Stimulated activated CD4-positive, alpha-beta T cell treated with anti-CD3 and anti-CD28 coated beads, Interleukin-4, amount 100 ng/mL, for 24 hours (primary cell): Measurements from ENCODE around the gene SCAMP2.

Source experiments
- DNase-seq: peaks from one replicate; pipeline ENCODE4 v3.0.0-alpha.2; 2020

Gene SCAMP2

DNA sequence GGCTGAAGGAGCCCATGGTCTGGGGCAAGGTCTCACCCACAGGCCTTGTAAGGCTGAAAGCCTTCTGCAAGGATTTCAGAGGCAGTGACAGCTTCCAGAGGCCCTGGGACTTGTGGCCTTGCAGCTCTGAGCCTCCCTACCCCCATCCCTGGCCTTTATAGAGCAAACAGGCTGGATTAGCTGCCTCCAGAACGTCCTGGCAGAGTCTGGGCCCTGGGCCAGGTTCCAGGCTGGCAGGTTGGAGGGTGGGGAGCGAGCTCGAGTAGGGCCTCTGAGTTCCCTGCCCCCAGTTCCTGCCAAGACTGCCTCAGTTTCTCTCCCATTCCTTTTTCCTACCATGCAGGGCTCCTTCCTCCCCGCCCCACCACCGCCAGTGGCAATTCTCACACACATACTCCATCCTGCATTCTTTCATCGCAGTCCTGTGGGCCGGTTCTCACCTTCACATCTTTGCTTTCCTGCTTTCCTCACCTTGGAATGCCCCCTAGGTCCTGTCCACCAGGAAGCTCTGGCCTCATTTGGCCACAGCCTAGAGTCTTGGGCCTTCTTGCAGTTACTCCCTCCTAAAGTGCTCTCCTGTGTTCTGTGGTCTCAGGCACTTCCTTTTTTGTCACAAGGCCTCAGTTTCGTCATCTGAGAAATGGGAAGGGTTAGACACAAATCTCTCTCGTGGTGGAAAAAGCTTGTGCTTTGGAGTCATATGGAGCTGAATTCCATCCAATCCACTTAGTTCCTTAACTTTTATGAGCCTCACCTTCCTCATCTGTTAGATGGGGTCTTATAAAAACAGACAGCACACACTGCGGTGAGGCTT lies 57.8 kb downstream of the SCAMP2 start:
- no peak for DNase-seq

DNA sequence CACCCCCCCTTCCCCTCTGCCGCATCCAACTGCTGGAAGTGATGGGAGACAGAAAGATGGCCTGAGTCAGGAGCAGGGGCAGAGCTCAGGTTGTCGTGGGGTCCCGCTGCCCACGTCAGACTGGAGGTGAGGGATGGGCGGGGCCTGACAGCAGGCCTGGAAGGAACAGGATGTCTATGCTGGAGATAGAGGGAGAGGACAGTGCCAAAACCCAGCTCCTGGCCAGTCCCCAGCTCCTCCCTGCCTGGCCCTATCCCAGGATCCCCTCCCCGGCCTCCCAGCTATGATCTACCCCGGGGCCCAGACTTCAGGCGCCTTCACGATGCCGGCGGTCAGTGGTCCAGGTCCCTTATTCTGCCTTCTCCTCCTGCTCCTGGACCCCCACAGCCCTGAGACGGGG lies 60.6 kb downstream of the SCAMP2 start, which contains the start of gene LMAN1L:
Gene LMAN1L (plus strand): TSS at position 303 of the 400 bp plus-strand sequence. CDS start 20 bp downstream, at position 323.
- no peak for DNase-seq

DNA sequence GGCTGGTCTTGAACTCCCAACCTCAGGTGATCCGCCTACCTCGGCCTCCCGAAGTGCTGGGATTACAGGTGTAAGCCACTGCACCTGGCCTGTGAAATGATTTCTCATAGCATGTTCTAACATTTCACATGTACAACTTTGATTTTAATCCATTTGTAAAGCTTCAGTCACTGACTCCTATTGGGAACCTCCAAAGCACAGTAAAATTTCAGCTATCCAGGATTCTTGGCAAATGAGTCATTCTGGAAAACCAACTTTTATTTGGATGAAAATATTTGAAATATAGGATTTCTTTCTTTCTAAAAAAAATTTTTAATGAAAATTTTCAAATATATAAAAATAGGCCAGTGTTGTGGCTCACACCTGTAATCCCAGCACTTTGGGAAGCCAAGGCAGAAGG lies 63.2 kb downstream of the SCAMP2 start:
- DNase-seq, result no peak

DNA sequence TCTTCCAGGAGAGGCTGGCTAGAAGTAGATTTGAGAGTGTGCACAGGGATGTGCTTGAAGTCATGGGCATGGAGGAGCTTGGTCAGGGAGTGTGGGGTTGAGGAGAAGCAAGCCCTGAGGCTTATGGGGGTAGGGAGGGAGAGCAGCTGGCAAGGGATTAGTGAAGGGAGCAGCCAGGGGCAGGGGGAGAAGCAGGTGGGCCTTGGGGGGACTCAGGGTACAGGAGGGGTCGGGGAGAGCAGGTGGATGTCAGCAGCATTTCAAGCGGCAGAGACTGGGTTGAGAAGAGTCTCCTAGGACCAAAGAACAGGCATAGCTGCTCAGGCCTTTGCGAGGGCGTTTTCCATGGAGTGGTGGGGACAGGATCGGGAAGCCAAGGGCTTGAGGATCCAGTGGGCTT lies 63.9 kb downstream of the SCAMP2 start:
- DNase-seq, result no peak

DNA sequence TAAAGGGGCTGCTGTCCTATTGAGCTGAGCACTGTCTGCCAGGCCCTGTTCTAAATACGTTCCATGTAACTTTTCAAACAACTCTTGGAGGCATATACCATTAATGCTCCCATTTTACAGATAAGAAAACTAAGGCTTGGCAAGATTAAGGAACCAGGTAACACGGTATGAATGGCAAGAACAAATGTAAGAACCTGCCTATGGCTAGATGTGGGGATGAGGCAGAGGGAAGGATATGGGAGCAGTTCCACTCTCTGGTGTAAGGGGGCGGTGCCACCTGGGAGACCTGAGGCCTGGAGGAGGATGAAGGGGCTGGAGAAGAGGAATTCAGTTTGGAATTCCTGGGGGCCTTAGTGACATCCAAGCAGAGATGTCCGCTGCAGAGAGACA lies 64.3 kb downstream of the SCAMP2 start:
- DNase-seq, result no peak

DNA sequence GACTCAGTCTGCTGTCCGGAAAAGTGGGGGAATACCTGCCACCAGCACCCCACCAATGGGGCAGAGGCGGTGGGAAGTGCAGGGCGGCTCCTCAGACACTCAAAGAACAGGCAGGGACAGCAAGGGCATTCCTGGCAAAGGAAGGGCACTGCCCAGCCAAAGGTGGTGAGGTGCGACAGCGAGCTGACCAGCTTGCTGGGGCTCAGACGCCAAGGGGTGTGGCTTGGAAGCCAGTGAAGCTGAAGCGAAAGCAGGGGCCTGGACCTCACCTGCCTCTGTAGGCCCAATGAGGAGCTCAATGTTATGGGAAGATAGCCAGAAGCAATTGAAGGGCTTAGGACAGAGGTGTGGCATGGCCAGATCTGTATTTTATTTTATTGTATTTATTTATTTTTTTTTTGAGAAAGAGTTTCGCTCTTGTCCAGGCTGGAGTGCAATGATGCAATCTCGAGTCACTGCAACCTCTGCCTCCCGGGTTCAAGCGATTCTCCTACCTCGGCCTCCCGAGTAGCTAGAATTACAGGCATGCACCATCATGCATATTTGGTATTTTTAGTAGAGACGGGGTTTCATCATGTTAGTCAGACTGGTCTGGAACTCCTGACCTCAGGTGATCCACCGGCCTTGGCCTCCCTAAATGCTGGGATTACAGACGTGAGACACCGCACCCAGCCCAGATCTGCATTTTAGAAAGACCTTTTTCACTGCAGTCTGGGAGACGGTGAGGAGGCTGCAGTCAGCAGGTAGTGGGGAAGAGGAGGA lies 64.9 kb downstream of the SCAMP2 start:
- DNase-seq, result no peak

DNA sequence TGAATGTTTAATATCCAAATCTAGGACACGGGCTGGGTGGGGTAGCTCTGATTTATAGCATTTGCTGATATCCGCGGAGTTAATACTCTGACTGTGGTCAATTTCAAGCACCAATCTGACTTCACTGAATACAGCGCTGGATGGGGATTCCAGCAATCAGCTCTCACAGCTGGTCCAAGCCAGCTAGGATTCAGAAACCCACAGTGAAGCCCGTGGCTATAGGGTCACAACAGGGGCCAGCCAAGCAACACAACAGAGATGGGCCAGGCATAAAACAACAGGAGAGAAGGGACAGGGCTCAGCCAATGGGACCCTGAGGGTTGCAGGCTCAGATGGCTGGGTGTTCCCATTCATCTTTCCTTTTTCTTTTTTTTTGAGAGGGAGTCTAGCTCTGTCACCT lies 65.9 kb downstream of the SCAMP2 start:
- no peak for DNase-seq

DNA sequence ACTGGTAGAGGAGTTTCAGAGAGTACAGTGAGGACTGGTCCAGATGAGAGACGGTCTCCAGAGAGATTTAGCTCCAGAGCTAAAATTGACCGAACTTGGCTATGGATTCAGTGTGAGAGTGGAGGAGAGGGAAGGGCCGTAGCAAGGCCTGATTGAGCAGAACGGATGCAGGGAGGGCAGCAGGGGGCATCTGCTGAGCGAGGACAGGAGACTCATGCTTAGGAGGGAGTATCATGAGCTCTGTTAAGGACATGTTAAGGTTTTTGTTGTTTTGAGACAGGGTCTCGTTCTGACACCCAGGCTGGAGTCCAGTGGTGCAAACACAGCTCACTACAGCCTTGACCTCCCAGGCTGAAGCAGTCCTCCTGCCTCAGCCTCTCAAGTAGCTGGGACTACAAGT lies 68.2 kb downstream of the SCAMP2 start:
- no peak for DNase-seq

DNA sequence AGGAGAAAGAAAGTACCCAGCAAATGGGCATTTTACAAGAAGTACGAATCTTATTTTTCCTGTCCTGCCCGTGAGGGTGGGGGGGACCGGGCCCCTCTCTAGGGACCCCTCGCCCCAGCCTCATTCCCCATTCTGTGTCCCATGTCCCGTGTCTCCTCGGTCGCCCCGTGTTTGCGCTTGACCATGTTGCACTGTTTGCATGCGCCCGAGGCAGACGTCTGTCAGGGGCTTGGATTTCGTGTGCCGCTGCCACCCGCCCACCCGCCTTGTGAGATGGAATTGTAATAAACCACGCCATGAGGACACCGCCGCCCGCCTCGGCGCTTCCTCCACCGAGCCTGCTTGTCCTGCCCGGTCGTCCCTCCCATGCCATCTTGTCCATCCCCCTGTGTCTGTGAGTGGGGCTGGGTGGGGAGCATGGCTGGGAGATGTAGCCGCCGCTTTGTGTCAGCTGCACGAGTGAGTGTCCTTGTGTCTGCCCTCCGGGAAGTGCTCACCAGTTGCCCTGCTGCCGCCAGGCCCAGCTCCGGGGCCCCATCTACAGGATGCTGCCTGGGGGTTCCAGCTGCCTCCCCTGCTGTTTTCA lies 70.2 kb downstream of the SCAMP2 start:
- no peak for DNase-seq

DNA sequence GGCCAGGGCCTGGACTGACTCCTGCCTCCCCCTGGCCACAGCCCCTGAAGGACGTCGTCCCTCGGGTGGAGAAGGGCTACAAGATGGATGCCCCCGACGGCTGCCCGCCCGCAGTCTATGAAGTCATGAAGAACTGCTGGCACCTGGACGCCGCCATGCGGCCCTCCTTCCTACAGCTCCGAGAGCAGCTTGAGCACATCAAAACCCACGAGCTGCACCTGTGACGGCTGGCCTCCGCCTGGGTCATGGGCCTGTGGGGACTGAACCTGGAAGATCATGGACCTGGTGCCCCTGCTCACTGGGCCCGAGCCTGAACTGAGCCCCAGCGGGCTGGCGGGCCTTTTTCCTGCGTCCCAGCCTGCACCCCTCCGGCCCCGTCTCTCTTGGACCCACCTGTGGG lies 70.9 kb downstream of the SCAMP2 start:
- DNase-seq, result no peak

DNA sequence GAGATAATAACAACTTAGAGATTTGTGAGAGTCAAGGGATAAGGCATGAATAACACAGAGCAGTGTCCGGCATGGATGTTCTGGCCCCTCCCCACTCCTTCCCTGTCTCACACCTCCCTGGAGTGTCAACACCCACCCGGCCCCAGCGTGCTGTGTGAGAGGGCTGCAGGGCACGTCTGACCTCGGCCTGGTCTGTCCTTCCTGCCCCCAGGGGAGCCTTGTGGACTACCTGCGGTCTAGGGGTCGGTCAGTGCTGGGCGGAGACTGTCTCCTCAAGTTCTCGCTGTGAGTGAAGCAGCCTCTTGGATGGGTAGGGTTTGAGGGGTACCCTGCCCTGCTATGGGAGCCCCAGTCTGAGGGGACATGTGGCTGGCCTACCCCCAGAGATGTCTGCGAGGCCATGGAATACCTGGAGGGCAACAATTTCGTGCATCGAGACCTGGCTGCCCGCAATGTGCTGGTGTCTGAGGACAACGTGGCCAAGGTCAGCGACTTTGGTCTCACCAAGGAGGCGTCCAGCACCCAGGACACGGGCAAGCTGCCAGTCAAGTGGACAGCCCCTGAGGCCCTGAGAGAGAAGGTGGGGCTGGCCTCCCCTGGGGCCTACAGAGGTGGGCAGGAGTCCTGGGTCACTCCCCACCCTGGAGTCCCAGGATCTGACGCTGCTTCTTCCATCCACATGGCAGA lies 71.7 kb downstream of the SCAMP2 start:
- no peak for DNase-seq

DNA sequence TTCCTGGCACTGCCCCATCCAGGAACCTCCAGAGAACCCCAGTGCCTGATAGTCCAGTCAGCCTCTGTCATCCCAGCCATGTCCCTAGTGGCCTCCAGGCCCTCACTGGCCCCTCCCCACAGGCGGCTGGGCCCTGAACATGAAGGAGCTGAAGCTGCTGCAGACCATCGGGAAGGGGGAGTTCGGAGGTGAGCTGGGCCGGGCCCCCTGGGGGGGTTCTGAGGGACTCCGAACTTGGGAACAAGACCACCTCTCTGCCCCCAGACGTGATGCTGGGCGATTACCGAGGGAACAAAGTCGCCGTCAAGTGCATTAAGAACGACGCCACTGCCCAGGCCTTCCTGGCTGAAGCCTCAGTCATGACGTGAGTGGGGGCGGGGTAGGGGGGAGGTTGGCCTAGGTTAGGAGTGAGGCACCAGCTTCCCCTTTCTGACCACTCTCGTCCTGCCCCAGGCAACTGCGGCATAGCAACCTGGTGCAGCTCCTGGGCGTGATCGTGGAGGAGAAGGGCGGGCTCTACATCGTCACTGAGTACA lies 72.5 kb downstream of the SCAMP2 start:
- DNase-seq, result no peak

DNA sequence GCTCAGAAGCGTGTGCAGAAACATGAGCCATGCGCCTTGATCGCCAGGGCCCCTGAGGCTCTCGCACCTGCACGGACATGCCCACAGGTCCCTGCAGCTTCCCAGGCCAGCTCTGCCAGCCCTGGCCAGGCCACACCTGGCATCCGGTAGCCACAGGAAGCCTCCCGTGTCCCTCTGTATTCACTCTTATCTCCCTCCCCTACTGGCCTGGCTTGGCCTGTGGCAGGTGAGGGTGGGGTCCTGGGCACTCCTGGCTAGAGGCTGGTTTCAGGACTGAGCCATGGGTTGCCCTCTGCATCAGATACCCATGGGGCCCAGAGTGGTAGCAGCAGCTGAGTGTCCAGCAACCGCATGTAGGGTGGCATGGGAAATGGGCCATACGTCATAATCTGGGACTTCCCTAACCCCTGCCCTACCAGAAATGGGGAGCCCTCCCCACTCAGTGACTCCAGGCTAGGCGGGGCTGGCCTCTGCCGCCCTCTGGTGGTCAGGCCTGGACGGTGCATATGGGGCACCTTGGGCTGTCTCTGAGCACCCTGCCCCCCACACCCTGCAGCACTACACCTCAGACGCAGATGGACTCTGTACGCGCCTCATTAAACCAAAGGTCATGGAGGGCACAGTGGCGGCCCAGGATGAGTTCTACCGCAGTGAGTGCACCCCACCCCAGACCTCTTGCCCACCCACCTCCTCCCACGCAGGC lies 73.2 kb downstream of the SCAMP2 start:
- DNase-seq, result peak; percentile 87

DNA sequence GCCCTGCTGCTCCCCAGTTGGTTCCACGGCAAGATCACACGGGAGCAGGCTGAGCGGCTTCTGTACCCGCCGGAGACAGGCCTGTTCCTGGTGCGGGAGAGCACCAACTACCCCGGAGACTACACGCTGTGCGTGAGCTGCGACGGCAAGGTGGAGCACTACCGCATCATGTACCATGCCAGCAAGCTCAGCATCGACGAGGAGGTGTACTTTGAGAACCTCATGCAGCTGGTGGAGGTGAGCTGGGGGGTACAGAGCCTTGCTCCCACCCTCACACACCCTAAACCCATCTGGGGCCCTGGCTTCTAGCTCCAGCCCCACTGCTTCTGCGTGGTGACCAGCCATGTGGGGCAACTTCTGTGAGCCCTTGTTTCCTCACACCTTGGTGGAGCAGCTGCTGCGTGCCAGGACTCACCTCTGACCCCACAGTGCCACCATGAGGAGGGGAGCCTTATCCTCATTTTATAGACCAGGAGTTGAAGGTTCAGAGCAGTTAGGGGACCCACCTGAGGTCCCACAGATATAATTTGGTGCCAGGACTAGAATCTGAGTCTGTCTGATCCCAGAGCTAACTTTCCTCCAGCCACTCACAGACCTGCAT lies 73.8 kb downstream of the SCAMP2 start:
- DNase-seq, result peak; percentile 14

DNA sequence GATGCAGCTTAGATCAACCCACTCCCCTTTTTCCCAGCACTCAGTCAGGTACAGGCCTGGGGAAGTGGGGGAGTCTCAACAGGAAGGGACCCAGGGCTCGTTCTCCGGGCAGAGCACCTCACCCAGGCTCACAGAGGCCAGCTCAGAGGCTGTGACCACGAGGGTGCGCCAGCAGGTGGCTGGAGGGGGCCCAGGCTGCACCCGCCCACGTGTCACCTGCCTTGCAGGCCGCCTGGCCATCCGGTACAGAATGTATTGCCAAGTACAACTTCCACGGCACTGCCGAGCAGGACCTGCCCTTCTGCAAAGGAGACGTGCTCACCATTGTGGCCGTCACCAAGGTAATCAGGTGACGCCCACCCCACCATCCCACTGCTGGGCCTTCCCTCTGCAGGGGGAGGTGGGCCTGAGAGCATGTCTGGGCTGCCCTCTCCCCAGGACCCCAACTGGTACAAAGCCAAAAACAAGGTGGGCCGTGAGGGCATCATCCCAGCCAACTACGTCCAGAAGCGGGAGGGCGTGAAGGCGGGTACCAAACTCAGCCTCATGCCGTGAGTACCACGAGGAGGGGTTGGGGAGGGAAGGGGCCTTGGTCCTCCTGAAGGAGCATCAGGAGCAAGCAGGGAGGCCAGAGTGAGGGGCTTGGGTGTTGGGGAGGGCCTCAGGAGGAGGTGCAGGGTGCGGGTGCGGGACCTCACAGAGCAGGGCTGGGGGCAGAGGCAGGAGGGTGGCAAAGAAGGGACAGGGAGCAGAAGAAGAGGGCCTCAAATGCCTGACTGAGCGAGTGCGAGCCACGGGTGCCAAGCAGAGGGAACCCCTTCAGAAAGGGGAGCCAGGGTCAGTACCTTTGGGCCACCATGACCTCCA lies 74.5 kb downstream of the SCAMP2 start:
- DNase-seq, result no peak

DNA sequence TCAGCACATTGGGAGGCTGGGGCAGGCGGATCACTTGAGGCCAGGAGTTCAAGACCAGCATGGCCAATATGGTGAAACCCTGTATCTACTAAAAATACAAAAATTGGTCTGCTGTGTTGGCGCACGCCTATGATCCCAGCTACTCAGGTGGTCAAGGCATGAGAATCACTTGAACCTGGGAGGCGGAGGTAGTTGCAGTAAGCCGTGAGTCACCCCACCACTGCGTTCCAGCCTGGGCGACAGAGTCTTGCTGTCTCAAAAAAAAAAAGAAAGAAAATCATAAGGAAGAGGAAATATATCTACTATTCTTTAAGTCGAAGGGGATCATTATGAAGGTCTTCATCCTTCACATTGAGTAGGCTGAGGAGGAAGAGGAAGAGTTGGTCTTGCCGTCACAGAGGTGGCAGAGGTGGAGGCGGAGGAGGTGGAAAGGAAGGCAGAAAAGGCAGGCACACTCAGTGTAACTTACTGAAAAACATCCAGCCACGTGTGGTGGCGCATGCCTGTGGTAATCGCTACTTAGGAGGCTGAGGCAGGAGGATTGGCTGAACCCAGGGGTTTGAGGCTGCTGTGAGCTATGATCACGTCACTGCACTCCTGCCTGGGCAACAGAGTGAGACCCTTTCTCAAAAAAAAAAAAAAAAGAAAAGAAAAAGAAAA lies 77.1 kb downstream of the SCAMP2 start:
- peak; percentile 53 for DNase-seq

DNA sequence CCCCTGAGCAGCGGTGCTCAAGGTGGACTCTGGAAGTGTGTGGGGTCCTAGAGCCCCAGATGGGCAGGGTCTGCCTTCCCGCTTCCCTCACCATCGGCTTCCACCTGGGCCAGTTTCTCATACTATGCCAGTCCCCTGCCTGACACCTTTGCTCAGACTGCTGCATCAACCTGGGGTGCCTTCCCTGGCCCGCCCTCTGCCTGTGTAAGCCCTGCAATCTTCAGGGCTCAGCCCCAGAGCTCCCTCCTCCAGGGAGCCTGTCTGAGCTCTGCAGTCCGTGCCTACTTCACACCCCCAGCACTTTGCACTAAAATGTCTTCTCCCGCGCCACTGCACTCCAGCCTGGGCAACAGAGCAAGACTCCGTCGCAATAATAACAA lies 78.2 kb downstream of the SCAMP2 start:
- DNase-seq, result no peak

DNA sequence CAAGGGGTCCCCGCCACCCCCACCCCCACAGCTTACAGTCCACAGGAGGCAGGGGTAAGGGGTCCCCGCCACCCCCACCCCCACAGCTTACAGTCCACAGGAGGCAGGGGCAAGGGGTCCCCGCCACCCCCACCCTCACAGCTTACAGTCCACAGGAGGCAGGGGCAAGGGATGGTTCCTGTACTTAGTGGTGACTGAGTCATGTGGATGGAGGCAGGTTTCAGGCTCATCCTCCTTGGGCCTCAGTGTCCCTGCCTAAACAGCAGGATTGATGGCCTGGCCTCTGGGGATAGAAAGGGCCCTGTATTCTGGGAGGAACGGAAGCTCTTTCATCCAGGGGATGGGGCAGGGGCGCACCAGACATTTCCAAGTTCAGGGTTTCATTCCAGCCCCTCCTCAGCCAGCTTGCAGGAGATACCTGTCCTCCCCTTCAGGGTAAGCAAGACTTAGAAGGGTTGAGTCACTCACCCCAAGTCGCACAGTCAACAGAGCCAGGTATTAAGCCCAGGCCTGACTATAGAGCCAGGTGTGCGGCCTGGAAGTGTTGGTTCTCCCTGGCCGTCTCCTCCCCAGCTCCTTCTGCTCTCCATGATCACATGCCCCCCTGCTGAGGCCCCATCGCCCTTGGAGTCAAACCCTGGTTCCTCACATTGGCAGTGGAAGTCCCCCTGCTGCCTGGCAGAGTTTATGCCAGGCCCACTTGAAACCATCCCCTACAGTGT lies 78.8 kb downstream of the SCAMP2 start:
- DNase-seq, result no peak
